IPS-NIHi7 (cell line): ENCODE measurements around the gene TNP1.

Experiments
- DNase-seq: peaks from one replicate; pipeline ENCODE4 v3.0.0; 2012; ENCODE audit warnings: mixed read lengths; ENCODE audit errors: extremely low spot score

Gene TNP1

DNA sequence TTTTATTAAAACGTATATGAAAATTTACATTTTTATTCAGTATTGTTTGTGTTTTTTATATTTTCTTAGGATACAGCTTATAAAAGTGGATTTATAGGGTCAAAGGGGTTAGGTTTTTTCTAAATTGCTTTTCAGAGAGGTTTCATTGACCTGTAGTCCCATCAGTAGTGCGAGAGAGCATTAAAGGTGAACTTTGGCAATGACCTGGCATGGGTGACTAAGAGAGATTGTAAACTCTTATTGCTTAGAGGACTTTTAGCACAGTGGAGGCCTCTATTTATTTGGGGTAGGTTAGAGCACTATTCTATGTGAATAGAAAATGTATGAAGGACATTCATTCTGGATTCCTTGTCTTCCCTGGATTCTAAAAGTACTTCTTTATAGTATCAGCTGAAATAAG lies 16.0 kb upstream of the TNP1 start:
- DNase-seq: no peak

DNA sequence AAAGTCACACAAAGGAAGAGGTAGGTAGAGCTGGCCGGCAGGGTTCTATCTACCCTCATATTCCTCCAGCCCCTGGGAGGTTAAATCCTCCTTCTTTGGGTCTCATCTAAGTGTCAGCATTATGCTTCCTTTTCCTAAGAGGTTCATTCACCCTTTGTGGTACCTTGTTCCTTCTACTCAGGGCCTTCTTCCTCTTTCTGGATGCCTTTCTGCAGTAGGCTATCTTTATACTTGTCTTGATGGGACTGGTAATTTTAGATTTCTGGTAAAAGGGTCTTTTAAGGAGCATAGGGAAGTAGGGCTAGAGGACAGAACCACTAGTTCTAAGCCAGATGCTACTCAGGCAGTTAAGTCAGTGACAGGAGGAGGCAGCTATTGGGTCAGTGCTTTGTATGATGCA lies 13.7 kb upstream of the TNP1 start:
- DNase-seq: no peak

DNA sequence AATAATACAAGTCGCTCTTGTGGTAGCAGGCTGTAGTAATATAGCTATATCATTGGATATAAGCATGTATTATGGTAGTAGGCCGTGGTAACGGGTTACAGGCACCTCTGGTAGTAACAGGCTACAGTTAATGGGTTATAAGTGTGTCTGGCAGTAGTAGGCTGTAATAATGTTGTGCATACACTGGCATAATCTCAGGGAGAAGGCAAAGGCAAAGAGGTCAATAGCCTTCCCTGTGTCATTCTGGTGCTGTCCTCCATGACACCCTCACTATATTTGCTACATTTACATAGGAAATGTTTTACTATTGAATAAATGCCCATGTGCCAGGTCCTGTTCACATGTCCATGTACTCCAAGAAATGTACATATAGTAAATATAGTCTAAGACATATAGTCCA lies 12.8 kb upstream of the TNP1 start:
- DNase-seq: no peak

DNA sequence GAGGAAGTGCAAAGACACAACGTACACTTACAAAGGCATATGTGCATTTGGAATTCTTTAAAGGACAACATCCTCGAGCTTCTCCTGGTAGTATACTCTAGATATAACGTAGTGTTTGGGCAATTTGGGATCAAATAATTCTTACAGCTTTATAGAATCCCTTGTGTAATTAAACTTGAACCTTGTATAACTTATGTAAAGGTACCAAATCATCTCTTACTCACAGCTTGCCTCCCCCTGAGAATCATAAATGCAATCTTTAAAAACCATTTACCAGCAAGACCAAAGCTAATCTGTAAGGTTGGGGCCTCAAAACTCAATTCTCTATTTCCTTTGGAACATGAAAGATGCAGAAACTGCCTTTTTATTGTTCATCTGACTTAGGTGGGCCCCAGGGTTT lies 12.2 kb upstream of the TNP1 start:
- no peak for DNase-seq

DNA sequence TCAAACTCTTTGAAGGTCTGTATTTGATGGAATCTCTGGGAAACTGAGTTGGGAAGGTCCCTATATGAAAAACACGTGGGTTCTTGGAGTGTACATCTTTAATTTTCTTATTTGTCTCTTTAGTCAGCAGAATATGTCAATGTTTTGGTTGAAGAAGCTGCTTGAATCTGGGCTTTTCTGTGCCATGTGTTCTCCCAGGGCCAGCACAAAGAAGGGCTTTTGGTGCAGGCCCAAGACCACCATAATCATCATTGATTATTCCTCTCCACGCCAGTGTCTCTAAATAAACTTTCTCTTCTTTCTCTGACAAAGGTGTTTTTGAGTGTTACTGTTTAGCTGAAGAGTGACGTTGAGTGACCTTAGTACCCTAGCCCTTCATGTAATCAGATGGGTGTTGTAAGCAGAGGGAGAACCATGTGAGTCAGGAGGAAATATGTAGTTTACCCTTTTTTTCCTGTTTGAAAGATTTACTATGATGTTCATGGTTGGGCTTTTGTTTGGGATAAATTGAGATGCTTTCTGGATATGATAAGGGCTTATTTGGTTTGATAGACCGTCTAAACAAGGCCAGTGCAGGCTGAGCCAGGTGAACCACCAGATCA lies 11.6 kb upstream of the TNP1 start:
- DNase-seq: no peak

DNA sequence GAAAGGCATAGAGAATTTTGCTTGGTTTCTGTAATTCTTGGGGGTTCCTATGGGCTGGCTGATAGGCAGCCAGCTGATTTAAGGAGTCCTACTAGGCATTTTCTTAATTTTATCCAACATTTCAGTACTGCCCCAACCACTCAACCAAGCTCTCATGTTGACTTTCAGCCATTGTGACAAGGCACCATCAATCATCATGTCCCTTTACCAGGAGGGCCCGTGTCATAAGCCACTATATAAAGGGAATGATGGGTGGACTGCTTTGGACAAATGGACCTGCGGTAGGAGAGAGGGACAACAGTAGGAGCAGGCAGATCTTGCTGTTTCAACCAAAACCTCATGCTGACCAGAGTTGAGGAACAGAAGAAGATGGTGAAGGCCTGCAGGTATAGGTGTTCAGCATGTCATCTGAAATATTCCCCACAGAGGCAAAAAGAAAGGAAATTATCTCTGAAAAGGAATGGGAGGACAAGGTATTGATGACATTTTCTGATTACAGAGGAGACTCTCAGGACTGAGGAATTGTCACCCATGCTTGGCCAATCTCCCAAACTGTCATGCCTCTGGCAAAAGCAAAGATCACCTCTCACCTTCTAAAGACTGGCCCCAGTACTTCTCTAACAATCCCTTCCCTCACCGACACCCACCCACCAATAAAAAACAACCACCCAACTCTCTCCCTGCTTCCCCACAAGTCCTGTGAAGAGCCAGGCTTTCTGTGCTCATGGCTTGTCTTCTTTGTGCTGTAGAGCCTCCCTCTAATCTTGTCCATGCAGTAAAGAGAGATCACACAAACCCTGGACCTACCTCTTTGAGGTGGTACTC lies 10.9 kb upstream of the TNP1 start:
- DNase-seq: no peak

DNA sequence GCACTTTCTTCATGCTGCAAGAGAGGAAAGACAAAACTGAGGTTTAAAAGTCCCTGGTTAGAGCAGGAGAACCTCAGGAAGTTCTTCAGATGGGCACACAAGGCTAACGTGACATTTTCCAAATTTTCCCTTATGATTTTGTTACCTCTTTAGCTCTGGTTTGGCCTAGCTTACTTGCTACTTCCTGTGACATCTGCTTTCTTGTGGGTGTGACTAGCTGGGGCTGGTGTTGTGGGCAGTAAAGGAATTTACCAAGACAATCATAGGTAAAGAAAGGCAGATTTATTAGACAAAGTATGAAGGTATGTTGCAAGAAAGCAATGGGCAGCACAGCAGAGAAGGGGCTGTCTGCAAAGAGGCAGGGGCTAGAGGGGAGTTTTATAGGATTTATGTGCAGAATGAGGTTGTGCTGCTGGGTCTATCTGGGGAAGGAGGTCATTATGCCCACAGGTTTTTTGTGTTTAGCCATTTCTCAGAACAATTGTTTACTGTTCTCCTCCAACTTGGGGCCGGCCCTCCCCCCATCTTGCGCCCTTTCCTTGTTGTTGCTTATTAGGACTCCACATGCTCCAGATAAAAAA lies 6.7 kb upstream of the TNP1 start:
- DNase-seq: no peak

DNA sequence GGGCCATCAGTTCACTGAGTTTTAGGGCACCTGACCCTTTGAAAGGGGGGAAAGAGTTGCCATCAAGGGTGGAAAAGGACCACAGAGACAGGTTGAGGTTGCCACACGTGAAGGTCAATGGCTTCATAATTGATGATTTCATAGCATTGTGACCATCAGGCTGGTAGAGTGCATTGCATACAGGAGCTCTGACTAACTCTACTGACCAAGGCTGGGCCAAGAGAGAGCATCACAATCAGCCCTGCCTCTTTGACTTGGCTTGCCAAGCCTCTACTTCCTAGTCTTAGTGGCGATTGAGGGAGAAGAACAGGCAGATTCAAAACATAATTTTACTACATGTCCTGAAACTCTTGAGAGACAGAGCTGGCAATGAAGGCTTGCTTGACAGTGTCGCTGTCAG lies 5.8 kb upstream of the TNP1 start:
- DNase-seq: no peak

DNA sequence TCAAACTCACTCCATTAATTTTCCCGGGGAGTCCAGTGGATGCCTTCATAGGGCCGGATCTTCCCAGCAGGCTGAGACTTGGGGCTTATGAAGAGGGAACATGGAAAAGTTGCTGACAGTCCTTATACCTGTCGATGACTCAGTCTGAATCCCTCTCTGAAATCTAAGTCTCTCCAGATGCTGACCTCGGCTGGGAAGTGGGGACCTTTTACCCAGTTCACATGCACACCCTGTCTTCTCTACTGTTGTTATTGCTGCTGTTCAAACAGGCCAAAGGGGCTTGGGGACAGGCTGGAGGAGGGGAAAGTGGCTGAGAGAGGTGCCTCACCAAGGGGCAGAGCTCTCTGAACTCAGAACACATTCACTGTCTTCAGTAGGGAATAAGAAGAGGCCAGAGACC lies 4.1 kb upstream of the TNP1 start:
- no peak for DNase-seq

DNA sequence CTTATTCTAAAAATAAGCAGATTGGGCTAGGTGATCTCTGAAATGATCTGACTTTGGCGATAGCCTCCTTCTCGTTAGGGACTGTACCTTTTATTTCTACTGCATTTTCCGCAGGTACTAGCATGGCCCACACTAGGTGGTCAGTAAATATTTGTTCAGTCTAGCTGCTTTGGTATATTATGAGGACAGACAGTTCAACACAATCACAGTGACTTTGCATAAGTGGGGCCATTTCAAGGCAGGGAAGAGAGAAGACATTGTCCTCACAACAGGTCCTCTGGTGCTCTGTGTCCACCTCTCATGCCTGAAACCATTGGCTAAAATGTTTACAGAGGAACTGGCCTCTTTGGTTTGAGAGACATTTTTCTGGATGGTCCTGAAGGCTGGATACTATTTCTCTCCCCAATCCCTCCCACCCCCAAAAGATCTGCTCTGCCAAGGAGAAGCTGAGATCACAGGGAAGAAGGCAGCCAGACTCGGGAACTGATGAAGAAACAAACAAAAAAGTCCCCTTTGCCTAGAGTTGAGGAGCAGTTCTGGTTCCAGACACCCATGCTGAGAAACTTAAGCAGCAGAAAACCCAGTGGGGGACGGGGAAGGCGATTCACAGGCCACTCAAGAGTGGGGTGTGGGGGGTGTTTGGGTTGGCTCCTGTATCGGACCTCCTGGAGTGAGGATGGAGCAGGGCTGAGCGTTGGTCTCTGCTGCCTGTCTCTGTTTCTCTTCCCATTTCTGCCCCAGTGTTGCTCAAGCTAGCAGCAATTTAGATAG lies 2.9 kb upstream of the TNP1 start:
- DNase-seq: no peak

DNA sequence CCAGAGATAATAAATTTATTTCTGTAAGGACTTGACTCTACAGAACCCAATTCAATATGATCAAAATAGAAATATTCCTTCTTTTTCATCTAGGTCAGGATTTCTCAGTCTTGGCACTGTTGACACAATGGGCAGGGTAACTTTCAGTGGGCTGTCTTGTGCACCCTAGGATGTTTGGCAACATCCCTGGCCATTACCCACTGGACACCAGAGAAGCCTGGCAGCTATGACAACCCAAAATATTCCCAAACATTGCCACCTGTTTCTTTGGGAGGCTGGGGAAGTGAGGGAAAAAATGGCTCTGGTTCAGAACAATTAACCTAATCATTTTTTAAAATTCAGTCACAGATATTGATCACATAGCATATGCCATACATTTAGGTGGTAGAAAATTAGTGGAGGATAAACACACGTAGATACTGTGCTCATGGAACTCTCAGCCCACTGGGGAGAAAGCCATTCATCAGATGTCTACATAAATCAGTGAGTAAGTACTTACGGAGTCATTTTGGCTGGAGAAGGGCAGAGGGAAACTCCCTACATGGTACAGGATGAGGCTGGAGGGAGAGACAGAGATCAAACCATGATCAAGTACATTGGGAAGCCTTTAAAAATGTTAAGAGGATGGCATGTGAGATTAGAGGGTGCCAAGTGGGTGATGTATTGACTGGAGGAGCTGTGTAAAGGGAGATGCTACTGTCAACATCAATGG lies 718 bp upstream of the TNP1 start:
- no peak for DNase-seq

DNA sequence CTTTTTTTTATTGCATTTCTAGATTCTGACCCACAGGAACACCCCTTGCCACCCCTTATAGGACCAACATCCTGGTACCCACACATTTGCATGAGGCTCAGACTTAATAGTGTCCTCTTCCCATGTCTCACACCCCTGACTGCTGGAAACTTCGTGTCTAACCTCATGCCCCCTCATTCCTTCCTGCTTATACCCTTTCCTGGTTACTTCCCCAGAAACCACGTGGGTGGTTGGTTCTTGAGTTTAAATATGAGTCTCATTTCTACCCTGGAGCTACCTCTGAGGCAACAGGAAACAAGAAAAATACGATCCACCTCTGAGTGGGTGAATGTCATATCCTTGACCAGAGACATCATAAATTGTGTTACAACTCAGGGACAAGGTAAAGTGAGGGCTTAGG lies 1.6 kb downstream of the TNP1 start:
- DNase-seq: no peak

DNA sequence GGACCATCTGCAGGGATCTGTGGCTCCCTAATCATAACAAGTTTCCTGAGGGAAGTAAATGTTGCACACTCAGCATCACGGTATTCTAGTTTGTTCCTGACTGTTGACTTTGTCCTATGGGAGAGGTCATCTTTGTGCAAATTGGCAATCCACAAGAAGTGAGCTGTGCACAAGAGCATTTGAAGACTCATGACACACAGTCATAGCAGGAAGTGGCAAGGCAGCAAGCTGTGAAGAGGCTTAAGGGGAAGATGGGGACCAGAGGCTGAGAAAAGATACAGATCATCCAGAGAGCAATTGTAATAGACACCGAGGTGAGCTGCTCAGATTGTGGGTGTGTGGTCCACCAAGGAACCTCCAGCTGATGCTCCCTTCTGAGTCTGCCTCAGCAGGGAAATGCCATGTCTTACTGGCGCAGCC lies 2.7 kb downstream of the TNP1 start:
- DNase-seq: no peak

DNA sequence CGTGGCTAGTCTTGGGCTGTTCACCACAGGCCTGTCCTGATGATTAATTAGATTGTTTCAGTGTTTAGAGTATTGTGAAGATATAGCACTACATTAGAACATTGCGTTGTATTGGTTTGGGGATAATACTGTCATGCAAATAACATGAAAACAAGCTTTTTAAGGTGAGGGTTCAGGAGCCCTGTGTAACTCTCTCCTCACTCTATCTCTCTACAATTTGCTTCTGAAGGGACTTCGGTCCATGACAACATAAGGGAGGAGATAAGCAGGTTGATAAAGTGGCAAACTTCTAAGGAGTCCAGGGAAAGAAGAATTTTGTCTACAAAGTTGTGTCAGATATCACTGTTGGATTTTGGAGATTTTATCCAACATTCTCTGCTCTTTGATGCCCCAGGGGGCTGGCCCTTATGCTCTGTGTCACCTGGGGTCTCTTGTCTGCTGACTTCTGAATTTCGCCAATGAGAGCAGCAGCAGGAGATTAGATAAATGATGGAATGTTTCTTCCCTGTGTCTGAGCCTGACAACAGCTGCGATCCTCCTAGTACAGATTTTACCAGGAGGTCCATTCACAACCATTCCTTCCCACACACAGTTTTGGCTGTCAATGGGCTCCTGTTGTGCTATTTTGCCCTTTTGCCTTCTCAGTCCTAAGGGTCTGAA lies 3.3 kb downstream of the TNP1 start:
- DNase-seq: no peak

DNA sequence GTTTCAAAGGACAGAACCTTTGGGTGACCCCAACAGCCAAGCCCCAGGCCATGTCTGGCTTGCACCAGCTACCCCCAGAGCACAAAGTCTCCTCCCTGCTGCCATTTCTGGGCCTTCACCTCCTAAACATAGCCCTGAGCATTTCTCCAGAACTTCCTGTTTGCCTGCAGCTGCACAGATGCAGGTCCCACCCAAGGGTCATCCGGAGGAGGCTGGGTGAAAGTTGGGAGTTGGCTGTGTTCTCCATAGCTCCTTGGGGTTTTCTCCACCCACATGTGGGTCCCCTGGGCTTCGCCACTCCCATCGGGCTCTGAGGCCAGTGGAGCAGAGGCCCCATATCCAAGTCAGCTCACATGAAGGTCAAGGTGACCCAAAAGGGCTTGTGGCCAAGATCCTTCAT lies 4.3 kb downstream of the TNP1 start:
- no peak for DNase-seq

DNA sequence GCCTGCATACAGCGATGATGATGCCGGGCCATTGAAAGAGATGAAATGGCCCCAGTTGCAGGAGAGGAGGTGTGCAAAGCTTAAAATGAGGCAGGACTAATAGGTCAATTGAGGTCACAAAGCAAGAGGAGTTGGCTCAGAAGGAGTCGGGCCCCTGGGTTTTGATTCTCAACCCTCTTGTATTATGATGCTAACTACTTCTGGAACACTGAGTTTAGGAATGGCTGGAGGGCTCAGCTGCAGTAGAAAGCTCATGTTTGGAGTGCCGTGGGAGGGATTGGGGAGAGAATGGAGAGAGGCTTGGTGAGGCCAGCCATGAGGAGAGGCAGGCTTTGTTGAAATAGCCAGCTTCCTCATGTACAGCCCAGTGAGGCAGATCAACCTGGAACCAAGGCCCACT lies 4.8 kb downstream of the TNP1 start:
- DNase-seq: no peak

DNA sequence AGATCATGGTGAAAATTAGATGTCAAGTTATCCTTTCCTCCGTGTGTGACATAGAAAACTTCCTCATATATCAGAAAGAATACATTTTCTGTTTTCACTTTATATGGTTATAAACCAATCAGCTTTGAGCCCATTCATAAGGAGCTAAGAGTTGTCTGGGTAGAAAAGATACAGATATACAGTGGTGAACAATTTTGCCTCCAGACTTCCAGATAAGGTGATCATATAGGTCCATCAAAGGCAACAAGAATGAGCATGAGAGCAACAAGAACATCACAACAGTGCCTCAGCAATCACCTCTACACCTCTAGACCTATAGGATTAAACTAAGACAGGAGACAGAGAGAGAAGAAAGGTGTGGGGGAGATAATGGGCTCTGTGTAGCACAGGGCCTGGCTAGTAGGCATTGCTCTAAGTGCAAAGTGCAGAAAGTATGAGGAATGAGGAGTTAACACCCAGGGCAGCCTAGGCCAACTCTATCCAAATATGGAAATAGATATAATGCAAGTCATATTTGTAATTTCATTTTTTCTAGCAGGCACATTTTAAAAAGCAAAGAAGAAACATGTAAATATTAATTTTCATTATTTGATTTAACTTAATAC lies 8.3 kb downstream of the TNP1 start:
- DNase-seq: no peak

DNA sequence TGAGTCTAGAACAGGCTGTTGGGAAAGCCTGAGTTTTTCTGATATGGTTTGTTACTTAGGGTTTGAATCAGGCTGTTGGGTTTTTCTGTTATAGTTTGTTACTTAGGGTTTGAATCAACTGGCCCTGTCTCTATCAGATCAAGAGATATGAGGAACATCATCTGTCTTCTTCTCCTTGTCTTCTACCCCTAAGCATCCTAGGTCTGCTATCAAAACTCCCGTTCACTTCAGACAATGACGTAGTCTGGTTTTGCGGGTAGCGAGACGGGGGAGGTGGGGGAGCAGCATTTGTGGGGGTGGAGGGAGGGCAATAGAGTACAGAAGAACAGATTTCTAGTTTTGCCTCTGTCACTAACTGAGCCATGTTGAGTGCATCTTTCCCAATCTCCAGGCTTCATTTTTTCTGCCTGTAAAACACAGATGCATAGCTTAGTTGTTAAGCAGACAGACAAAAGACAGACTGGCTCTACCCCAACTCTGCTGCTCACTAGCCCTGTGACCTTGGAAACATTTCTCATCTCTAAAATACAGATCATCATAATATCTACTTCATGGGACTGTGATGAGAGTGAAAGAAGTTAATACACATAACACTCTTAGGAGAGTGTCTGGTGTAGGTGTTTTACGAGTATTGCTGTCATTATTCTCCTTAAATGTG lies 9.1 kb downstream of the TNP1 start:
- no peak for DNase-seq

DNA sequence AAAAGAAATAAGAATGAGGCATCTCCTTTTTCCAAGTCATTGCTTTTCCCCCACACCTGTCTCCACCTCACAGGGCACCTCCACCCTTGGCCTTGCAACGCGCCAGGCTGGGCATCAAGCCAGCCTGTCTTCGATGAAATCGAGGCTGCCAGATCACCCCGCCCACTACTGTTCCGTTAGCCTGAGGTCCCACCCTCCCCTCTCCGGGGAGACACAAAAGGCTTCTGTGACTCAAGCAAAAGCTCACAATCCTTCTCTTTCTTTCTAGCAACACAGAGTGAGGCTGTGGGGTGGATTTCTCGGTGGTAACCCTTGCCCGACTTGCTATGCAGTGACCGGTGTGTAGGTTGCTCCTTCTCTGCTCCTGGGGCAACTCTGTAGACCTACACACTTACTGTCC lies 9.9 kb downstream of the TNP1 start:
- no peak for DNase-seq

DNA sequence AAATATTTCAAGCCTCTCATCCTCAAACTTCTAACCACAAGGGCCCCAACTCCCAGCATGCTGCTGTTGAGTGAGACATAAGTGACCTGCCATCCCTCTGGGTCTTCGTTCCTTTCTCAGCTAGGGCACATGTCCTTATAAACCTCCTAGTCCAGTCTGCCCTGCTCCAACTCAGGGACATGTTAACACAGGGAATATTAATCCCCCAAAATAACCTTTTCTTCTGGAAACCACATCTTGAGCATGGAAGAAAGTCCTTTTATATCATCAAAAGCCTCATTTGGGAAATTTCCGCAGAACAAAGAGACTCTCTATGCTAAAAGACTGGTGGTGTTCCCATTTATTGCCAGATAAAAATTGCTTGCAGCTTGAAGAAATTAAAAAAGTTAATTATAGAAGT lies 14.4 kb downstream of the TNP1 start:
- no peak for DNase-seq
